PC-9 (cell line): ENCODE data around the gene SPP2. TPM values are rescaled to one million over a fixed set of nuclear protein-coding genes. Genes with fewer than 3 reads are reported as not detected.

Source experiments
- BruUV-seq: library from RNA; stranded (reverse); fragments of 400-500 nt; replicated peaks from 2 replicates; lab custom pipeline; 2021; lab: Mats Ljungman, UMichigan
- CTCF ChIA-PET: fragments of 300-600 bp; sonication (Branson Sonifier 250); formaldehyde crosslinking; loops from one replicate; lab custom pipeline; 2022; ENCODE audit warnings: antibody characterized with exemption; lab: Charles Lee
- POLR2A ChIA-PET: fragments of 300-600 bp; sonication (Branson Sonifier 250); formaldehyde crosslinking; loops from one replicate; lab custom pipeline; 2022; ENCODE audit warnings: antibody characterized with exemption; ENCODE audit not compliant: unreplicated experiment; lab: Charles Lee
- DNase-seq, 2 experiments: peaks; one replicate each; pipeline versions ENCODE4 v3.0.0 to v3.0.0-alpha.2; 2015 to 2022; ENCODE audit warnings: mixed read lengths in 1 of 2
- H2AFZ ChIP-seq: fragments of 200-600 bp; sonication (generic); 2 replicates; pipeline ENCODE4 v1.8.1; 2017; ENCODE audit warnings: antibody characterized with exemption
- H3F3A ChIP-seq: fragments of 200-600 bp; sonication (generic); 2 replicates; pipeline ENCODE4 v1.8.1; 2017; ENCODE audit warnings: antibody characterized with exemption, mild to moderate bottlenecking, low read depth; ENCODE audit not compliant: insufficient read depth
- H3K27ac ChIP-seq: fragments of 200-600 bp; sonication (generic); 2 replicates; pipeline ENCODE4 v1.6.1; 2016; ENCODE audit warnings: mixed run types
- H3K27me3 ChIP-seq: fragments of 200-600 bp; sonication (generic); 2 replicates; pipeline ENCODE4 v1.6.1; 2016; ENCODE audit warnings: low read depth, mixed run types; ENCODE audit not compliant: insufficient read depth
- H3K36me3 ChIP-seq: fragments of 200-600 bp; sonication (generic); 2 replicates; pipeline ENCODE4 v1.6.1; 2016; ENCODE audit warnings: low read depth, mixed run types
- H3K4me1 ChIP-seq: fragments of 200-600 bp; sonication (generic); replicated peaks from 2 replicates; pipeline ENCODE4 v1.6.1; 2016; ENCODE audit warnings: mixed run types; ENCODE audit not compliant: insufficient read depth
- H3K4me2 ChIP-seq: fragments of 200-600 bp; sonication (generic); 2 replicates; pipeline ENCODE4 v1.6.1; 2017; ENCODE audit warnings: mixed run types
- H3K4me3 ChIP-seq: fragments of 200-600 bp; sonication (generic); 2 replicates; pipeline ENCODE4 v1.6.1; 2016; ENCODE audit warnings: mixed run types
- H3K79me2 ChIP-seq: fragments of 200-600 bp; sonication (generic); 2 replicates; pipeline ENCODE4 v1.6.1; 2017; ENCODE audit warnings: low read depth, mixed run types
- H3K9me2 ChIP-seq: fragments of 200-600 bp; sonication (generic); 2 replicates; pipeline ENCODE4 v1.8.1; 2017; ENCODE audit warnings: mild to moderate bottlenecking; ENCODE audit not compliant: insufficient read depth
- H3K9me3 ChIP-seq: fragments of 200-600 bp; sonication (generic); 2 replicates; pipeline ENCODE4 v1.8.1; 2016; ENCODE audit warnings: low read depth; ENCODE audit not compliant: insufficient read depth
- H4K20me1 ChIP-seq: fragments of 200-600 bp; sonication (generic); 2 replicates; pipeline ENCODE4 v1.8.1; 2017; ENCODE audit not compliant: insufficient read depth
- CTCF ChIP-seq: fragments of 200-600 bp; sonication (generic); conservative IDR thresholded peaks from 2 replicates; pipeline ENCODE4 v1.6.1; 2017; ENCODE audit warnings: mixed run types, antibody characterized with exemption, mild to moderate bottlenecking, moderate library complexity
- EZH2 ChIP-seq: fragments of 200-600 bp; sonication (generic); IDR thresholded peaks from 2 replicates; pipeline ENCODE4 v1.8.0; 2017; ENCODE audit warnings: antibody characterized with exemption, low read depth
- intact Hi-C: fragments of 100-400 bp; cut with micrococcal nuclease; formaldehyde crosslinking; loops from one replicate; pipeline ENCODE4 v1.10.0; 2022; ENCODE audit not compliant: unreplicated experiment
- total RNA-seq: library from RNA; stranded (reverse); gene quantifications from 2 replicates; pipeline ENCODE4 v1.2.3, GENCODE V29; 2021

Gene SPP2
- total RNA-seq, 1 experiment from 2014 or later, result not detected

- no peak for DNase-seq
- Histone ChIP-seq H3K9me3 (no peaks in the 10 kb centered on the region), H3K4me3 (no peak overlapping the region), H3K4me2 (no peak overlapping the region), H3K27ac (no peak overlapping the region), H3K9me2 (no peaks in the 10 kb centered on the region), H3K27me3 (no peaks in the 10 kb centered on the region), H3K79me2 (no peaks in the 10 kb centered on the region), H4K20me1 (no peaks in the 10 kb centered on the region), H3K4me1 (peaks cover 10% of the 10 kb centered on the region), H2AFZ (no peak overlapping the region), H3F3A (no peaks in the 10 kb centered on the region), H3K36me3 (no peaks in the 10 kb centered on the region)
- POLR2A ChIA-PET, result no interaction called here
- no TSS peak for BruUV-seq
- CTCF ChIA-PET, result no interaction called here
- TF ChIP-seq CTCF (no peak), EZH2 (no peak)
- intact Hi-C loops, result no loop called here
Observed at GRCh38 chr2:234098681-234099080, 48.2 kb downstream of the SPP2 start.

- Histone ChIP-seq H3K79me2 (no peaks in the 10 kb centered on the region), H4K20me1 (no peaks in the 10 kb centered on the region), H3K9me2 (no peaks in the 10 kb centered on the region), H3K27me3 (no peaks in the 10 kb centered on the region), H3K4me1 (peaks cover 10% of the 10 kb centered on the region), H3K9me3 (no peaks in the 10 kb centered on the region), H3K36me3 (no peaks in the 10 kb centered on the region), H2AFZ (no peak overlapping the region), H3K27ac (no peak overlapping the region), H3K4me2 (no peak overlapping the region), H3K4me3 (no peak overlapping the region), H3F3A (no peaks in the 10 kb centered on the region)
- POLR2A ChIA-PET, result no interaction called here
- CTCF ChIA-PET, result no interaction called here
- TF ChIP-seq EZH2 (no peak), CTCF (no peak)
- intact Hi-C loops, result no loop called here
- no peak for DNase-seq
- no TSS peak for BruUV-seq
Observed at GRCh38 chr2:234099266-234099665, 48.8 kb downstream of the SPP2 start.

GRCh38 chr2:234100686-234101085, 50.2 kb downstream of the SPP2 start:
- Histone ChIP-seq H3K27ac (no peak overlapping the region), H2AFZ (no peak overlapping the region), H4K20me1 (no peaks in the 10 kb centered on the region), H3K79me2 (no peaks in the 10 kb centered on the region), H3K9me3 (no peaks in the 10 kb centered on the region), H3K4me2 (no peak overlapping the region), H3K4me1 (peaks cover 10% of the 10 kb centered on the region), H3K4me3 (no peak overlapping the region), H3K9me2 (no peaks in the 10 kb centered on the region), H3F3A (no peaks in the 10 kb centered on the region), H3K27me3 (no peaks in the 10 kb centered on the region), H3K36me3 (no peaks in the 10 kb centered on the region)
- CTCF ChIA-PET, result interaction anchor here (2.4 kb wide), 1 partner anchor 9 kb away, joined by 6 read pairs; no protein-coding TSS in a partner anchor
- no peak for TF ChIP-seq CTCF
- no peak for TF ChIP-seq EZH2
- no TSS peak for BruUV-seq
- intact Hi-C loops, result loop anchor here (5.0 kb wide), 1 partner anchor 98 kb away; no protein-coding TSS in a partner anchor
- DNase-seq, result no peak
- POLR2A ChIA-PET, result no interaction called here
